HG02885 (cell line): ENCODE results near the gene SLC22A6.

ENCODE experiments used
- ATAC-seq: cut with Tn5 transposase; IDR thresholded peaks from one replicate; pipeline ENCODE4 v1.9.1; 2021; ENCODE audit warnings: mild to moderate bottlenecking; ENCODE audit not compliant: unreplicated experiment, poor library complexity

SLC22A6 gene

GRCh38 chr11:62933750-62934495 is 50.8 kb downstream of the SLC22A6 start:
- no peak for ATAC-seq

DNA sequence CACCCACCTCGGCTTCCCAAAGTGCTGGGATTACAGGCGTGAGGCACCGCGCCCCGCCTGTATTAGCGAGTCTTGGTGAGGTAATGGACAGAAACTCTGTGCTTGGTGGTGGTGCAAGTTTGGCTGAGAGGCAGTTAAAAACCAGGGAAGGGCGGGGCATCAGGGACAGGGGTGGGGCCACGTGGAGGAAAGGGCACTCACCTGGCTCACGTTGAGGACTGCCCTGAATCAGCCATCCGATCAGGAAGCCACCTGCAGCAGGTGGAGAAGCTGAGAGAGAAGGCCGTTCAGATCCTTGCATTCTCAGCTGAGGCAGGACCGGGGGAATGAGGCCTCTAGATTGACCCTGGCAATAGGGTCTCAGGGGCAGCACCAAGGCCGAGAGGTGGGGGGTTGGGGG is 51.5 kb downstream of the SLC22A6 start:
- no peak for ATAC-seq

- ATAC-seq: no peak
These were observed 53.1 kb downstream of the SLC22A6 start for GRCh38 chr11:62931499-62932278.

DNA sequence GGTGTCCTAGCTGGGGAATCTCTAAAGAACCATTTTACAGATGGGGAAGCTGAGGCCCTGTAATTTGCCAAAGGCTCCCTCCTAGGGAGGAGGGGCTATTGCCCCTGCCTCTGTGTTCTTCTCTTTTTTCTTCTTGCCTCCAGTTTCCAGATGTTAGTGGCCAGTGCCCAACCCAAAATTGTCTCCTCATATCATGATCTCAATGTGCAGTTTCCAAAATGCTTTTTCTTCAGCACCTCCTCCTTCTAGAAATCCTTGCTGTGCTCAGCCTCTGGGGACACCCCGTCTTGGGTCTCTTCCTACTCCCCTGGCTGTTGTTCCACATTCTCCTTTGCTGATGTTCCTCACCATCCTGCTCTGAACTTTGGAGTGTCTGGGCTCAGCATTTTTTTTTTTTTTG is 54.1 kb downstream of the SLC22A6 start:
- ATAC-seq: no peak

- no peak for ATAC-seq
These were observed 54.6 kb downstream of the SLC22A6 start for GRCh38 chr11:62930157-62930556.

GRCh38 chr11:62928011-62928410 is 56.8 kb downstream of the SLC22A6 start:
- ATAC-seq: no peak

DNA sequence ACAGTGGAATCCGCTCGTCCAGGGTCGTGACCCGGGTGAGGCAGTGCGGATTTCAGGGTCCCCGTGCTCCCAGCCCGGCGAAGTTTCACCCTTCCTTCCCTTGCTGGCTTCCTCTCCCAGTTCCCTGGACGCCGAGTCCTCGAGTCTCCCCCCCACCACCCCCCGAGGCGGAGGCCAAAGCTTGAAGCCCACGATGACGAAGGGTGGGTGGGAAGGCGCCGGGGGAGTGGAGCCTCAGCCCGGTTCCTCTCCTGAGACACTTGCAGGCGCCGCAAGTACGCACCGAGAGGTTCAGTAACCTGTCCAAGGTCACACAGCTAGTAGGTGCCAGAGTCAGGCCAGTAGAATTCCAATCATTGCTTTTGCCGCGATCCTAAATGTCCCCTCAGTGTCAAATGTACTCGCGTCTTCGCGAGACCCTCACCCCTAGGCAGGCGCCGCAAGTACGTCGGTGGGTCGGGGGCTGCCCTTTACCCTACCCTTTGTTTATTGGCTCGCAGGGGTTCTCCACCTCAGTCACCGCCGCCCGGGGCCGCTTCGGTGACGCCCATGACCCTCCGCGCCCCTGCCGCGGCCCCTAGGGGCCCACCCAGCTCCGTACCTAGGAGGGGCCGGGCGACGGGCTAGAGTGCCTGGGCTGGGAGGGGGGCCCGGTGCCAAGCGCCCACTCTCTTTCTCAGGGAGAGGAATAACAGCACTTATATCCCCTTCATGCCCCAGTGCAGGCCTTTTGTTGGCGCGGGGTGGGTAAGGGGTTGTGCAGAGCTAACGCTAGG is 57.9 kb downstream of the SLC22A6 start:
- ATAC-seq: no peak
